Testis (tissue), 3 donors: ENCODE measurements around the gene PRKCZ. TPM values are rescaled to one million over a fixed set of nuclear protein-coding genes. Genes with fewer than 3 reads are reported as not detected.

Source experiments
- DNase-seq: peaks from one replicate; pipeline ENCODE4 v3.0.0-alpha.2; 2019
- H3K27ac ChIP-seq, 2 donors: fragments of 200-600 bp; sonication (generic); one replicate each; pipeline ENCODE4 v1.5.1; 2019
- H3K27me3 ChIP-seq: fragments of 200-600 bp; sonication (generic); one replicate; pipeline ENCODE4 v1.5.1; 2019
- H3K36me3 ChIP-seq: fragments of 200-600 bp; sonication (generic); one replicate; pipeline ENCODE4 v1.5.1; 2017; ENCODE audit warnings: low read depth; ENCODE audit errors: missing control alignments
- H3K4me1 ChIP-seq: fragments of 200-600 bp; sonication (generic); one replicate; pipeline ENCODE4 v1.5.1; 2019
- H3K4me3 ChIP-seq, 2 donors: fragments of 200-600 bp; sonication (generic); one replicate each; pipeline ENCODE4 v1.5.1; 2017 to 2019
- H3K9me3 ChIP-seq: fragments of 200-600 bp; sonication (generic); one replicate; pipeline ENCODE4 v1.5.1; 2017
- POLR2A ChIP-seq: fragments of 450-650 bp; IDR thresholded peaks from one replicate; pipeline ENCODE4 v1.6.1; 2017; ENCODE audit warnings: antibody characterized with exemption, mild to moderate bottlenecking, moderate library complexity
- WGBS, 2 donors: methylation state at CpG; one replicate each; pipeline ENCODE4 v1.1.5; 2018; 5-methylcytosine and 5-hydroxymethylcytosine counted together
- intact Hi-C: fragments of 100-400 bp; cut with DNase I; formaldehyde crosslinking; loops from one replicate; pipeline ENCODE4 v1.15.1; 2023; ENCODE audit warnings: low total_unique reads
- polyA plus RNA-seq: library from polyadenylated mRNA; stranded (reverse); fragments of 350-450 nt; fragmentation: Illumina TruSeq; extraction: RNeasy Lipid Tissue Mini Kit (QIAGEN cat#74804); gene quantifications from one replicate; pipeline ENCODE4 v1.2.3, GENCODE V29; 2014; ENCODE audit warnings: low read depth, low replicate concordance; ENCODE audit not compliant: insufficient read depth
- total RNA-seq, 2 donors: library from RNA; depleted of rRNA; stranded (reverse); fragments of >200 nt; gene quantifications; one replicate each; pipeline ENCODE4 v1.2.3, GENCODE V29; 2016
- TF ChIP-seq, protein P1 (sequence below), 3 experiments: fragments of 450-650 bp in 2 of 3; fragments of 200-600 bp in 1 of 3; sonication (generic) in 1 of 3; IDR thresholded peaks; one replicate each; pipeline ENCODE4 v1.5.1; 2016 to 2019; ENCODE audit warnings: antibody characterized with exemption in 3 of 3, mild to moderate bottlenecking in 2 of 3, moderate library complexity in 1 of 3

PRKCZ gene
- total and polyA plus RNA-seq, 3 donors from 2014 or later, result 86.4 to 142 (median 123) TPM

DNA sequence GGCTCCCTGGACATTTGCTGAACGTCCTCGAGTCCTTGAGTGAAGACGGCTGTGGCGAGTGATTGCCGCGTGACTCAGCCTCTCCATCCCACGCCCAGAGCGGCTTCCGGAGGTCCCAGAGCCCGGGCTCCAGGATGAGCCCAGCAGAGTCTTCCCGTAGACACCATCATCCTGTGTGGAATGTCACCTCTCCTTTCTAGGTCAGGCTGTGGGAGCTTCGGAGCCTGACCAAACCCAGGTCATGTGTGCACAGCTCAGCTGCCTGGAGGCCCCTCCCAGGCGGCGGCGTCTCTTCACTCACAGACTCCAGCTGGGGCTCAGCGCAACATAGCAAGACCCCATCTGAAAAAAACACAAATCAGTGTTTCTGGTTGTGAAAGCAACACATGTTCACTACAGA, 38.2 kb downstream of the PRKCZ start:
- TF ChIP-seq POLR2A, result no peak
- TF ChIP-seq, protein P1, sequence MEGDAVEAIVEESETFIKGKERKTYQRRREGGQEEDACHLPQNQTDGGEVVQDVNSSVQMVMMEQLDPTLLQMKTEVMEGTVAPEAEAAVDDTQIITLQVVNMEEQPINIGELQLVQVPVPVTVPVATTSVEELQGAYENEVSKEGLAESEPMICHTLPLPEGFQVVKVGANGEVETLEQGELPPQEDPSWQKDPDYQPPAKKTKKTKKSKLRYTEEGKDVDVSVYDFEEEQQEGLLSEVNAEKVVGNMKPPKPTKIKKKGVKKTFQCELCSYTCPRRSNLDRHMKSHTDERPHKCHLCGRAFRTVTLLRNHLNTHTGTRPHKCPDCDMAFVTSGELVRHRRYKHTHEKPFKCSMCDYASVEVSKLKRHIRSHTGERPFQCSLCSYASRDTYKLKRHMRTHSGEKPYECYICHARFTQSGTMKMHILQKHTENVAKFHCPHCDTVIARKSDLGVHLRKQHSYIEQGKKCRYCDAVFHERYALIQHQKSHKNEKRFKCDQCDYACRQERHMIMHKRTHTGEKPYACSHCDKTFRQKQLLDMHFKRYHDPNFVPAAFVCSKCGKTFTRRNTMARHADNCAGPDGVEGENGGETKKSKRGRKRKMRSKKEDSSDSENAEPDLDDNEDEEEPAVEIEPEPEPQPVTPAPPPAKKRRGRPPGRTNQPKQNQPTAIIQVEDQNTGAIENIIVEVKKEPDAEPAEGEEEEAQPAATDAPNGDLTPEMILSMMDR (IDR thresholded peaks at IDR 0.05), result no peak
- no peaks in the 10 kb centered on the region for H3K4me1 ChIP-seq
- H3K27ac ChIP-seq, result no peak overlapping the region
- H3K27me3 ChIP-seq, result no peaks in the 10 kb centered on the region
- no peak overlapping the region for H3K4me3 ChIP-seq
- intact Hi-C loops, result no loop called here
- no peaks in the 10 kb centered on the region for H3K9me3 ChIP-seq
- no peak for DNase-seq
- 68% methylated on average over 16 of the region's 16 CpGs for WGBS, 2 donors
- H3K36me3 ChIP-seq, result no peaks in the 10 kb centered on the region

DNA sequence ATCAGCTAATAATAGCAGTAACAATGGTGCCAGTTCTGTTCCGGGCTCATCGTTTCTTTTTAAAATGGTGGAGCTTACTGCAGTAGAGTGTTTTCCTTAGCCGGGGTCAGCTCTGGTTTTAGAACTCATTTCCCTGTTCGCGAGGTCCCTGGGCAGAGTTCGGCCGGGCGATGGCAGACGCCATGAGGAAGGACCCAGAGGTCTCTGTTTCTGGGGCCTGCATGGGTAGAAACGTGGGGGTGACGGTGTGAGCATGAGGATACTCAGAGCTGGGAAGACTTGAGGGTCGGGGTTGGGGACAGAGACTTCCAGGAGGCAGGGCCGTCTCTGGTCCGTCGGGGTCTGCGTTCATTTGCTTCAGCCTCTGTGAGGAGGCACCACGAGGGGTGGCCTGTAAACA, 38.8 kb downstream of the PRKCZ start:
- no peaks in the 10 kb centered on the region for H3K27me3 ChIP-seq

DNA sequence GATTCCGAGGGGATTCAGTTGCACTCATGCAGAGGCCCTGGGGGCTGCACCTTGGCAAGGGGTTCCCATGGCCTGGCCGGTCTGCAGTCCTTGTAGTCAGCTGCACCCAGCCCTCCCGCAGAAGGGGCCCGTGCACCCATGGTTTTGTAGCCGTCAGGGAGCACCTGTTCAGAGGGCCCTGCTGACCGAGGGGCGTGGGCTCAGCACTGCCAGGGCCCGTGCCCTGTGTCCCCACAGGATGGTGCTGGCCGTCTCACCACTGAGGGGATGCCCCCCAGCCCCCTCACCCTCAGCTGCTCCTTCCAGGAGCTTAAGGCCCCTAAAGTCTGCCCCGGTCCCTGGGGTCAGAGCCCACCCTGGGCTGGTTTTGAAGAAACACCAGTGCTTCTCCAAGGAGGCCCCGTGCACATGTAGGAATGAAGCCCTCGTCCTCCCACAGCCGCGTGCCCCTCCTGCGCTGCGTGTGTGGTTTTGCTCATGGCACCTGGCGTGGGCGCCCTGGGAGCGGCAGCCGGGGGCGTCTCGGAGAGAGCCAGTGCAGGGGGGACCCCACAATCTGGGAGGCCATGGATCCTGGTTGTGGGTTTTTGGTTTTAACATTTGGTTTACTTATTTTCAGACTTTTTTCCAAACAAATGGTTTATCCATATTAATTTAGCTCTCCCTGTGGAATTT, 40.1 kb downstream of the PRKCZ start:
- no peak overlapping the region for H3K27ac ChIP-seq
- TF ChIP-seq, protein P1 (IDR thresholded peaks at IDR 0.05), result no peak
- TF ChIP-seq POLR2A, result no peak
- intact Hi-C loops, result no loop called here
- H3K36me3 ChIP-seq, result no peaks in the 10 kb centered on the region
- no peaks in the 10 kb centered on the region for H3K27me3 ChIP-seq
- H3K4me1 ChIP-seq, result no peaks in the 10 kb centered on the region
- no peak for DNase-seq
- WGBS, 2 donors, result 92 to 96% methylated on average over 19 to 22 of the region's 22 CpGs
- H3K9me3 ChIP-seq, result no peaks in the 10 kb centered on the region
- H3K4me3 ChIP-seq, result no peak overlapping the region

More for the DNA sequence above, 38.8 kb downstream of the PRKCZ start:
- WGBS, 2 donors, result 87 to 93% methylated on average over 17 of the region's 17 CpGs
- Histone ChIP-seq H3K27ac (no peak overlapping the region), H3K4me3 (no peak overlapping the region), H3K36me3 (no peaks in the 10 kb centered on the region), H3K4me1 (no peaks in the 10 kb centered on the region), H3K9me3 (no peaks in the 10 kb centered on the region)
- intact Hi-C loops, result no loop called here
- no peak for DNase-seq
- no peak for TF ChIP-seq POLR2A
- TF ChIP-seq, protein P1 (IDR thresholded peaks at IDR 0.05), result no peak

GRCh38 chr1:2091611-2092604, 41.7 kb downstream of the PRKCZ start:
- Histone ChIP-seq H3K36me3 (no peaks in the 10 kb centered on the region), H3K4me1 (no peaks in the 10 kb centered on the region), H3K27me3 (no peaks in the 10 kb centered on the region), H3K4me3 (no peak overlapping the region), H3K27ac (no peak overlapping the region), H3K9me3 (no peaks in the 10 kb centered on the region)
- intact Hi-C loops, result no loop called here
- TF ChIP-seq, protein P1 (IDR thresholded peaks at IDR 0.05), result peak in 2 of 3 experiments; percentile 8 to 33
- no peak for TF ChIP-seq POLR2A
- peak; percentile 28 for DNase-seq
- 74 to 78% methylated on average over 45 to 48 of the region's 48 CpGs for WGBS, 2 donors
